Middle frontal gyrus (tissue), 1 donor: ENCODE data around the gene TJP3.

ENCODE experiments used
- DNase-seq: peaks from one replicate; pipeline ENCODE4 v3.0.0-alpha.2; 2015; ENCODE audit warnings: low spot score; ENCODE audit errors: extremely low spot score

TJP3 gene

DNA sequence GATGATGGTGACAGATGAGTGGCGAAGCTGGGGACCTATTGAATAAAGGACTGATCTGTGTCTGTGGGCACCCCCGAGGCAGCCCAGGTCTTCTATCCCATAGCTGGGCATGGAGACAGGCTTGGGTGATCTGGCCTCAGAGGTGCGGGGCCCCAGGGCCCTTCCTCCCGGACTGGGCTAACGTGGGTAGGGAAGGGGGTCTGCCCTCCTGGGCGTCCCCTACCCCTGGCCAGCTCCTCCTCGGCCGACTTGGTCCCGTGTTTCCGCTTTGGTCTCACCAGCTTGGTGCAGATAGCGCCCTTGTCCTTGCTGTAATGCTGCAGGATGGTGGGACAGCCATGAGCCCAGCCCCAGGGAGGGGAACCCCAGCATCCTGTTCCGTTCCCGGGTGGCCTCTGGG lies 74.7 kb downstream of the TJP3 start:
- no peak for DNase-seq

DNA sequence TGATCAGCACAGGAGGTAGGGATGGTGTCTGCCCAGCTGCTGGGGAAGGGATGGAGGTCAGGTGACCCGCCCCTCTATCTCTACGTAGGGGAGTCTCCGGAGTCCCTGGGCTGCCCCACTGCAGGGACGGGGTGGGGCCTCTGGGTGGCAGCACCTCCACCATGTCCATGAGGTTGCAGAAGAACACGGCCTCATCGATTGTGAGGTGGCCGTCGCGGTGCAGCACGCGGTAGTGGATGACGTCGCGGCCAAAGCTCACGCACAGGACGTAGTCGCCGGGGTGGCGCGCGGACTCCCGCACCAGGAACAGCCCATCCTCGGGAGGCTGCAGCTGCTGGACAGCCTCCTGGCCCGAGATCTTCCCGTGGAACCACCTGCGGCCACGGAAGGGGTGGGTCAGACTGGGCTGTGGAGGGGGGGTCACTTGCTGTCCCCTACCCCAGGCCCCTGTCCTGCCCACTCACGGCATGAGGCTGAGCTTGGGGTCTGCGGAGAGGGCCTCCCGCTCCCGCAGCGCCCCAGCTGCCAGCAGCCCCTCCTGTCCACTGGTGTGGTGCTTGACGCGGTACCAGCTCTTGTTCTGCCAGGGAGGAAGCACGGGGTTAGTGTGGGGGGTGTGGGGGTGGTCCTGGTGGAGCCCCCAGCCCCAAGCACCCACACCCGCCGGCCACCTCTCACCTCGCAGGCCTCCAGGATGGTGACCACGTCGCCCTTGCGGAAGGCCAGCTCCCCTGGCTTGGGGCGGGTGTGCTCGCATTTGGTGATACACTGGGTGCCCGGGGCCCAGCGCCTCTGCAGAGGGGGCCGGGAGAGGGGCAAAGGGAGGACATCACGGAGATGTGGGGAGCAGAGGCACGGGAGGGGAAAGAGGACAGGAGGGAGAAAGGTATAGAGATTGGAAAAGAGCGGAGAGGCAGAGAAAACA lies 75.7 kb downstream of the TJP3 start:
- DNase-seq: no peak

DNA sequence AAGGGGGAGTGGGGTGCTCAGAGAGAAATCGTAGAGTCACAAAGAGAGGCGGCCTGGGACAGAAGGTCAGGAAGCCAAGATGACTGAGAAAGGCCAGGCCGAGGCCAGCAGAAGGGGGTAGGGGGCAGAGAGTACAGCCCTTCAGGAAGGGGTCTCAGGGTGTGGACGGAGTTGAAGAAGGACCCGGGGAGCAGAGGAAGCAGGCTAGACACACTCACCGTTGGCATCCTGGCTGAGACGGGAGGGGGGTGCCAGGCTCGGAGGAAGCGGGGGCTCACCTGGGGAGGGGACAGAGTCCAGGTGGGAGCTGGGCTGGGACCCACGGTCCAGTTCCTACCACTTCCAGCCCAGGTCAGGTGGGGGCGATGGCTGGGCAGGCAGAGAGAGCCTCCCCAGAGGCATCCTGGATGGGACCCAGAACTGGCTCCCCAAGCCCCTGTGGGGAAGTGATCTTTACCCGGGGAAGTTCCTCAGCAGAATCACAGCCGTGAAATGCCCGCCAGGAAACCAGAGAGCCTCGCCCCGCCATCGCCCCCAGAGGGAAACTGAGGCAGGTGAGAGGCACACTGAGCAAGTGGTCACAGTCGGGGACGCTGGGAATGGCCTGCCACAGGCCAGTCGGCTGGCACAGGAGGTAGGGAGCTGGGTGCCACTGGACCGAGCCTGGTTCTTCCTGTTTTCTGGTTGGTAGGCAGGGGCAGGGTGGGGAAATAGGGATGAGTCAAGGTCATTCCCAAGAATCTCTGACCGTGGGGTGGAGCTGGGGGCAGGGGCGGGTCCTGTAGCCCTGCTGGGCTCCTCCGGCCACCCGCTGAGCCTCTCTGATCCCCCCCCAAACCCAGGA lies 76.6 kb downstream of the TJP3 start:
- no peak for DNase-seq

DNA sequence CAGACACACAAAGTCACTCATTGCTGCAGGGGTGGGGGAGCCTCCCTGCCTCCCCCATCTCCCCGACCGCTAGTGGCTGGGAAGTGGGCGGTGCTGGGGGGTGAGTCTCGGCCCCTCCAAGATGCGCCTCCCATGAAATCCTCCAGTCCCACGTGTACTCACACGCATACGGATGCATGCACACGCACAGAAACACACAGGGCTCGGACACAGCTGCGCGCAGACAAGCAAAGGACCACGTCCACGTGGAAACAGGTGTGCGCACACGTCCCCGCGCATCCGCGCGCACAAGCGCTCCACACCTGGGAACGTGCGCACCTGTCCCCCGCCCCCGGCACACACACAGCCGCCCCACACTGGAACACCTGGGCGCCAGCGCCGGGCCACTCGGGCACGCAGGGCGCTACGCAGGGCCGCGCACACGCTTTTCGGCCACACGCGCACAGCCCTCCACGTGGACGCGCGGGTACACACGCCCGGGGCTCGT lies 77.3 kb downstream of the TJP3 start:
- DNase-seq: no peak

DNA sequence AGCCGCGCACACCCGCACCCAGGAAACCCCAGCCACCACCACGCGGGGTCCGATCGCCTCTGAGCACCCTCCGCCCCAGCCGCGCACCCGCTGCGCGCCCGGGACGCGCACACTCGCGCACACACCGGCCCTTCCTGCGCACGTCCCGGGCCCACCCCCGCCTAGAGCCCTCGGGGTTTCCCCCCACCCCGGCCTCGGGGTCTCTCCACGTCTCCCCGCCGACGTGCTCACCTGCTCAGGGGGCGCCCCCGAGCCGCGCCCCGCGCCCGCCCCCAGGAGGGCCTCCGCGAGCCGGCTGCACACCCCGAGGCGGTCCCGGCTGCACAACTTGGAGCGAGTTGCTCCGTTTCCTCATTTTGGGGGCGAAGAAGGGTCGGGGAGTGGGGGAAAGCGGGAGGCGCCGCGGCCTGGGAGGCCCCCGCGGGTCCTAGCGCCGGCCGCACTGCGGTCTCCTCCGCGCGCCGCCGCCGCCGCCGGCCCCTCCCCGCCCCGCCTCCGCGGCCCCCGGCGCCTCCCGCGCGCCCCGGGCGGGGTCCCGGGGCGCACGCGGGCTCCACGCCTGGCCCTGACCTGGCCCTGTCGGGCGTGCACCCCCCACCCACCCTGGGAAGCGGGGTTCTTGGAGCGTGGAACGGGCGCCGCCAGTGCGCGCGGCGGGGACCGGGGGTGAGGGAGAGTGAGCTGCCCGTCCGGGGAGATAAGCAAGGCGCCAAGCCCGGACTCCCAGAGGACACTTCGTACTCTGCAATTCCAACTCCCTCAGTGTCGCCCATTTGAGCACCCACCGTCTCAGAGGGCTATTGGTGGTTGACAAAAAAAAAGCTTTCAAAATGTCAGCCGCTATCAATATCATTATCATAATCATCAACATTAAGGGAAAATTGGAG lies 78.0 kb downstream of the TJP3 start, which contains the start of gene MATK:
Gene MATK (minus strand): TSS at position 444 of the 887 bp plus-strand sequence. CDS start 1,246 bp downstream, outside the sequence.
- no peak for DNase-seq

DNA sequence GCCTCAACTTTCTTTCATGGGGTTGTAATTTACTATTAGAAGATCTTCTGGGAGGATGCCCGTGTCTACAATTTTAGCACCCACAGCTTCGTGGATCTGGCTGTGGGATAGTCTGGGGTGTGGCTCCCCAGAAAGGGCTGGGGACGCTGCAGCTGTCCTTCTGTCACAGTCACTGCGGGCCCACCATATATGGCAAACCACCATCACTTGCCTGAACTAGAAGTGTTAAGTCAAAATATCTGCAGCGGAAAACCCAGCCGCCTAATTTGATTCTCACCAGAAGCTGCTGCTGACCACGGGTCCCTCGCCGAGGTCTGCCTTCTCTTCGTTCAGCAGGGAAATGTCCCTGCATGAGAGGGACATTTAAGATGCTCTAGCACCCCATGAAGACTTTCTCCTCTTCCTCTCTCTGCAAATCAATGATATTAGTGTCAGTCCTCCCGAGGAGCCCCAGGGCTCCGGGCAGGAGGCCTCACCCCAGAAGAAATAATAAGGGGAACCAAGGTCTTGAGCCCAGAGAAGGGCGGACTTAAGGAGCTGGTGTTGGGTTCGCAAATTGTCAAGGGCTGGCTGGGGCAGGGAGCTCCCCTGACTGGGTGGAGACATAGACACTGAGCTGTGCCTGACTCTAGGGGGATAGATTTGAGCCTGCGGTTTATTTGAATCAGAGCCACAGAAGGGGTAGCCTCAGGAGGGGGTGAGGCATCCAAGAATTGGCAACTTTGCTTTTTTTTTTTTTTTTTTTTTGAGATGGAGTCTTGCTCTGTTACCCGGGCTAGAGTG lies 81.0 kb downstream of the TJP3 start:
- no peak for DNase-seq

DNA sequence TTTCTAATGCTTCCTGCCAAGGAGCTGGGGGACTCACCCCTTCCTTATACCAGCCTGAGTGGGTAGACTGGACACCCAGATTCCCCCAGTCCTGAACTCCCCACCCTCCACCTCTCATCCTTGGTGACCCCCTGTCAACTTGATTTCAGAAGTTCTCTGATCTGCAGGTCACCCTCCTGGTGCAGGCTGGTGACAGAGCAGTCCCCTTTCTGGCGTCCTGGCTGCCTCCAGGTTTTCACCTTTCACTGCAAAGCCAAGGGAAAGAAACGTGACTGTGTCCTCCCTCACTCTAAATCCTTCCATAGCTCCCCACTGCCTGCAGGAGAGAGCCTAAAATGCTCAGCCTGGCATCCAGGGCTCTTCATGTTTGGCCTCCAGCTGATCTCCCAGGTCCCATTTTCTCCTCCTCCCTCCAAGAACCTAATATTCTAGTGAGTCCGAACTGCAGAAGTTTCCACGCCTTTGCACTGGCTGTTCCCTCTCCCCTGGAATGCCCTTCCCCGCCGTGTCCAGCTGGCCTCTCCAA lies 82.1 kb downstream of the TJP3 start:
- DNase-seq: no peak

DNA sequence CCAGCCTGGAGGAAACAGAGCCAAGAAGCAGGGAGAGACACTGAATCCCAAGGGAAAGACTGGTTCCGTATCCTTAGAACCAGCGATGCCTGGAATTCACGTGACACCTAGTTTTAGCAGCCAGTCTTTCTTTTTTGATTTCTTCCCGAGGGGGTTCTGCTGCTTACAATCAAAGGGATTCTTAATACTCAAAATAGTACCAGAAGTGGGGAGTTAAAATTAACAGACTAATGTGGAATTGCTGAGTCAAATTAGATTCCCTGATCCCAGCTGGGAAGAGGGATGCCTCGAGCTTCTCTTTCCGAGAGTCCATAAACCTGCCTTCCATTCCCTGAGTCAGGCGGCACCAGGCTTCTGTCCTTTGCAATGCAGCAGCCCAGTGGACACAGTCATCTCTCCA lies 82.8 kb downstream of the TJP3 start:
- no peak for DNase-seq

DNA sequence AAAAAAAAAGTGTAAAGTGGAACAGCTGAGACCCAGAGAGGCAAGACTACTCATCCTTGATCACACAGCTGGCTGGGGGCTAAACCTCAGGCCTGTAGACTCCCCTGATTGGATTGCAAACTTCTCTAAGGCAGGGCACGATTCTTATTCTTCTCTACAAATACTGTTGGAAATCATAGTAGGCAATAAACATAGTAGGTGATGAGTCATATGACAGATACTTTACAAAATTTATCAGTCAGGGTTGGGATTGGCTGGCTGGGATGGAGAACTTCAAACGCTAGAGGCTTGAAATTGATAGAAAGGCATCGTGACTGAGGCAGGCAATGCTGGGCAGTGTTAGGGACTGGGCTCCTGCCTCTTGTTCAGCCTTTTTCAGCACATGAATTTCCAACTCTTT lies 83.9 kb downstream of the TJP3 start:
- DNase-seq: no peak

DNA sequence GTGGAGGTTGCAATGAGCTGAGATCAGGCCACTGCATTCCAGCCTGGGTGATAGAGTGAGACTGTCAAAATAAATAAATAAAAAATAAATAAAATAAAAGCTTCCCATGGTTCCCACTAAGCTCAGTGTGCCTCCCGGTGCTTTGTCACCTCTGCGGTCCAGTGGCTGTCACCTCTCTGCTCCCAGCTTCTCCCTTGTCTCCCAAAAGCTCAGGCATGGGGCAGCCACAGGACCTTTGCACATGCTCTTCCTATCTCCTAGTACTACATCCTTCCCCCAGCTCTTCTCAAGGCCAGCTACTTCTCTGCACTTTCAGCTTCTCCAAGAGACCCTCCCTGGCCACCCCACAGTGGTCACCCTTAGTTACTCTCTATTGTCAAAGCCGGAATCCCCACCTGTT lies 85.6 kb downstream of the TJP3 start:
- DNase-seq: no peak

DNA sequence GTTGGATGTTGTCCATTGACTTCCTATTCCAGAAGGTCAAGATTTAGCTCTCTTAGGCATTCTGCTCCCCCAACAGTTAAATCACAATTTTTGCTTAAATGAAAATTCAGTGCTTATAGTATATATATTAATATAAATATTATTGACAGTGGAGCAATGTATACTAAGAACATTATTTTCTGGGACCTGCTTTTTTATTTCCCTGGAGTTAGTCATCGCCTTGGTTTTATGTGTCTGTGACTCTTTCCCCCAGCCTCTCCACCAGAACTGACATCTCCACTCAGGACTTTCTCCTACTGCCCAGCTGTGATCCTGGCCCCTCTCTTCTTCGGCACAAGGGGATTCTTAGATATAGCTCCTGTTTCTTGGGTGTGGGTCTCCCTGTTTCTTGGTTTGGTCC lies 88.2 kb downstream of the TJP3 start:
- no peak for DNase-seq

DNA sequence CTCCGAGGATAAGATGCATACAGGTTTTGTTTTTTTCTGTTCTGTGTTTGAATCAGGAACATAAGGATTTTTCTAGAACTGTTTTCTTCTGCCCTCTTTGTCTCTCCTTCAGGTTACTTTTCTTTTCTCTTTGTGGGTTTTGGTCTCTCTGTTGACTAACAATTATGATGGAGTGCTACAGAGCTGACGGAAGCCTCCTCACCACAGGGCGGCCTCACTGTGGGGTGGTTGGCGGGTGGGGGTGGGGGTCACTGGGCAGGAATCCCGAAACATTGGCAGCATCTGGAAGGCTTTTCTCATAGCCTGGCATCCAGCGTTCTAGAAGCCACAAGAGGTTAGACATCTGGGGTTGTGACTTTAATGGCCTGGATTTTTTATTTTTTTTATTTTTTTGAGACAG lies 90.0 kb downstream of the TJP3 start:
- DNase-seq: no peak
